GM19351 (cell line): ENCODE data around the gene SELENOM.
"Not testable (repeated sequence)": the region's sequence is repeated elsewhere in the genome, so short reads cannot be mapped to it uniquely, and the experiment has no call there.

Source experiments
- ATAC-seq: cut with Tn5 transposase; IDR thresholded peaks from one replicate; pipeline ENCODE4 v1.9.1; 2021; ENCODE audit warnings: mild to moderate bottlenecking, moderate library complexity; ENCODE audit not compliant: unreplicated experiment

Gene SELENOM

GRCh38 chr22:31080848-31081649 is 26.3 kb downstream of the SELENOM start, which contains the start of gene SMTN:
Gene SMTN (plus strand): TSS chr22:31081318. CDS start chr22:31083259, 1,941 bp downstream.
- ATAC-seq = peak; percentile 67

GRCh38 chr22:31080164-31080847 is 27.1 kb downstream of the SELENOM start:
- no peak for ATAC-seq

GRCh38 chr22:31079095-31079642 is 28.2 kb downstream of the SELENOM start:
- no peak for ATAC-seq

GRCh38 chr22:31078389-31078788 is 29.0 kb downstream of the SELENOM start:
- not testable (repeated sequence) for ATAC-seq

GRCh38 chr22:31077681-31078080 is 29.7 kb downstream of the SELENOM start:
- ATAC-seq = no peak

- no peak for ATAC-seq
Observed at GRCh38 chr22:31075961-31076360, 31.4 kb downstream of the SELENOM start.

- not testable (repeated sequence) for ATAC-seq
Observed at GRCh38 chr22:31073545-31074145, 33.7 kb downstream of the SELENOM start.

- ATAC-seq = not testable (repeated sequence)
Observed at GRCh38 chr22:31073125-31073524, 34.2 kb downstream of the SELENOM start.

- not testable (repeated sequence) for ATAC-seq
Observed at GRCh38 chr22:31069691-31070314, 37.6 kb downstream of the SELENOM start.

- no peak for ATAC-seq
Observed at GRCh38 chr22:31068970-31069369, 38.4 kb downstream of the SELENOM start.

- ATAC-seq = no peak
Observed at GRCh38 chr22:31064369-31064768, 43.0 kb downstream of the SELENOM start.

GRCh38 chr22:31062566-31063230 is 44.7 kb downstream of the SELENOM start:
- ATAC-seq = no peak

- not testable (repeated sequence) for ATAC-seq
Observed at GRCh38 chr22:31059663-31060062, 47.7 kb downstream of the SELENOM start.

GRCh38 chr22:31056986-31057599 is 50.3 kb downstream of the SELENOM start:
- ATAC-seq = no peak

GRCh38 chr22:31055635-31056159 is 51.7 kb downstream of the SELENOM start:
- ATAC-seq = no peak

- ATAC-seq = no peak
Observed at GRCh38 chr22:31055117-31055634, 52.2 kb downstream of the SELENOM start.
